ENCODE data around the gene TNFAIP2.
A peak's percentile ranks its signal among the peaks of the same experiment; 100 is the strongest.

DNA sequence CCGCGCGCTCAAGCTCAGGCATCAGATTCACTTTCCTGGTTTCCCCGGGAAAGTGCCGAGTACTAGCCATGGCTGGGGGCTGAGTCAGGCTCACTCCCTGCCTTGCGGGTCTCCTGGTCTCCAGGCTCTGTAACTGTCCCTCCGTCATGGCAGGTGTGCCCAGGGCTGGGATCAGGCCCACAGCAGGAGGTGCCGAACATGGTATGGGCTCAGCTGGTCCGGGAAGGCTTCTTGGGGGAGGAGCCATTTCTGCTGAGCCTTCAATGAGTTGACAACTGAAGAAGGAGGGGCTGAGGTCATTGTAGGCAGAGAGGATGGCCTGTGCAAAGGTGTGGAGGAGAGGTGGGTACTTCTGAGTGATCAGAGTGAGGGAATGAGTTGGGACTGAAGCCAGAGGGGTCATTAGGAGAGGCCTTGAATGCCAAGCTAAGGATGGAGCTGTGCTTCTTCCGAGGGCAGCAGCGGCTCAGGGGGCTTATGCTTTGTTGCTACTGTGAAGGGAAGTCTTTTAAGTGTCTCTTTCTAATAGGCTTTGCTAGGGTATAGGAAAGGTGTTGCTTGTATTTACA lies 28.0 kb upstream of the TNFAIP2 start:
- TF ChIP-seq FOXA2 (IDR thresholded peaks at IDR 0.05) (no peak), EGR1 (IDR thresholded peaks at IDR 0.05; ENCODE audit: low read depth in 2 of 2) (no peak), NR2F2 (IDR thresholded peaks at IDR 0.05) (no peak), TAF1 (conservative IDR thresholded peaks at IDR 0.05) (no peak), FOXA1 (IDR thresholded peaks at IDR 0.05) (no peak), RXRA (IDR thresholded peaks at IDR 0.05) (no peak), YY1 (IDR thresholded peaks at IDR 0.05) (peak; percentile 76)
- TF ChIP-seq, protein P1, sequence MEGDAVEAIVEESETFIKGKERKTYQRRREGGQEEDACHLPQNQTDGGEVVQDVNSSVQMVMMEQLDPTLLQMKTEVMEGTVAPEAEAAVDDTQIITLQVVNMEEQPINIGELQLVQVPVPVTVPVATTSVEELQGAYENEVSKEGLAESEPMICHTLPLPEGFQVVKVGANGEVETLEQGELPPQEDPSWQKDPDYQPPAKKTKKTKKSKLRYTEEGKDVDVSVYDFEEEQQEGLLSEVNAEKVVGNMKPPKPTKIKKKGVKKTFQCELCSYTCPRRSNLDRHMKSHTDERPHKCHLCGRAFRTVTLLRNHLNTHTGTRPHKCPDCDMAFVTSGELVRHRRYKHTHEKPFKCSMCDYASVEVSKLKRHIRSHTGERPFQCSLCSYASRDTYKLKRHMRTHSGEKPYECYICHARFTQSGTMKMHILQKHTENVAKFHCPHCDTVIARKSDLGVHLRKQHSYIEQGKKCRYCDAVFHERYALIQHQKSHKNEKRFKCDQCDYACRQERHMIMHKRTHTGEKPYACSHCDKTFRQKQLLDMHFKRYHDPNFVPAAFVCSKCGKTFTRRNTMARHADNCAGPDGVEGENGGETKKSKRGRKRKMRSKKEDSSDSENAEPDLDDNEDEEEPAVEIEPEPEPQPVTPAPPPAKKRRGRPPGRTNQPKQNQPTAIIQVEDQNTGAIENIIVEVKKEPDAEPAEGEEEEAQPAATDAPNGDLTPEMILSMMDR (IDR thresholded peaks at IDR 0.05; ENCODE audit: low read depth, low read length, missing input control): no peak
- TF ChIP-seq, protein P2, sequence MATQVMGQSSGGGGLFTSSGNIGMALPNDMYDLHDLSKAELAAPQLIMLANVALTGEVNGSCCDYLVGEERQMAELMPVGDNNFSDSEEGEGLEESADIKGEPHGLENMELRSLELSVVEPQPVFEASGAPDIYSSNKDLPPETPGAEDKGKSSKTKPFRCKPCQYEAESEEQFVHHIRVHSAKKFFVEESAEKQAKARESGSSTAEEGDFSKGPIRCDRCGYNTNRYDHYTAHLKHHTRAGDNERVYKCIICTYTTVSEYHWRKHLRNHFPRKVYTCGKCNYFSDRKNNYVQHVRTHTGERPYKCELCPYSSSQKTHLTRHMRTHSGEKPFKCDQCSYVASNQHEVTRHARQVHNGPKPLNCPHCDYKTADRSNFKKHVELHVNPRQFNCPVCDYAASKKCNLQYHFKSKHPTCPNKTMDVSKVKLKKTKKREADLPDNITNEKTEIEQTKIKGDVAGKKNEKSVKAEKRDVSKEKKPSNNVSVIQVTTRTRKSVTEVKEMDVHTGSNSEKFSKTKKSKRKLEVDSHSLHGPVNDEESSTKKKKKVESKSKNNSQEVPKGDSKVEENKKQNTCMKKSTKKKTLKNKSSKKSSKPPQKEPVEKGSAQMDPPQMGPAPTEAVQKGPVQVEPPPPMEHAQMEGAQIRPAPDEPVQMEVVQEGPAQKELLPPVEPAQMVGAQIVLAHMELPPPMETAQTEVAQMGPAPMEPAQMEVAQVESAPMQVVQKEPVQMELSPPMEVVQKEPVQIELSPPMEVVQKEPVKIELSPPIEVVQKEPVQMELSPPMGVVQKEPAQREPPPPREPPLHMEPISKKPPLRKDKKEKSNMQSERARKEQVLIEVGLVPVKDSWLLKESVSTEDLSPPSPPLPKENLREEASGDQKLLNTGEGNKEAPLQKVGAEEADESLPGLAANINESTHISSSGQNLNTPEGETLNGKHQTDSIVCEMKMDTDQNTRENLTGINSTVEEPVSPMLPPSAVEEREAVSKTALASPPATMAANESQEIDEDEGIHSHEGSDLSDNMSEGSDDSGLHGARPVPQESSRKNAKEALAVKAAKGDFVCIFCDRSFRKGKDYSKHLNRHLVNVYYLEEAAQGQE (IDR thresholded peaks at IDR 0.05): no peak
- TF ChIP-seq, protein P3, sequence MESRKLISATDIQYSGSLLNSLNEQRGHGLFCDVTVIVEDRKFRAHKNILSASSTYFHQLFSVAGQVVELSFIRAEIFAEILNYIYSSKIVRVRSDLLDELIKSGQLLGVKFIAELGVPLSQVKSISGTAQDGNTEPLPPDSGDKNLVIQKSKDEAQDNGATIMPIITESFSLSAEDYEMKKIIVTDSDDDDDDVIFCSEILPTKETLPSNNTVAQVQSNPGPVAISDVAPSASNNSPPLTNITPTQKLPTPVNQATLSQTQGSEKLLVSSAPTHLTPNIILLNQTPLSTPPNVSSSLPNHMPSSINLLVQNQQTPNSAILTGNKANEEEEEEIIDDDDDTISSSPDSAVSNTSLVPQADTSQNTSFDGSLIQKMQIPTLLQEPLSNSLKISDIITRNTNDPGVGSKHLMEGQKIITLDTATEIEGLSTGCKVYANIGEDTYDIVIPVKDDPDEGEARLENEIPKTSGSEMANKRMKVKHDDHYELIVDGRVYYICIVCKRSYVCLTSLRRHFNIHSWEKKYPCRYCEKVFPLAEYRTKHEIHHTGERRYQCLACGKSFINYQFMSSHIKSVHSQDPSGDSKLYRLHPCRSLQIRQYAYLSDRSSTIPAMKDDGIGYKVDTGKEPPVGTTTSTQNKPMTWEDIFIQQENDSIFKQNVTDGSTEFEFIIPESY (IDR thresholded peaks at IDR 0.05): no peak

All from liver (tissue), 3 donors.